Activated T-cell treated with anti-CD3 and anti-CD28 coated beads, Interleukin-2, amount 50 U/mL, for 1 hour (primary cell): ENCODE measurements around the gene LILRA2.
"Not testable (repeated sequence)": the region's sequence is repeated elsewhere in the genome, so short reads cannot be mapped to it uniquely, and the experiment has no call there.

ENCODE experiments used
- DNase-seq: peaks from one replicate; pipeline ENCODE4 v3.0.0-alpha.2; 2020

LILRA2 gene

GRCh38 chr19:54571715-54572615, 1.6 kb upstream of the LILRA2 start:
- not testable (repeated sequence) for DNase-seq

- DNase-seq = no peak
These were observed 786 bp upstream of the LILRA2 start for GRCh38 chr19:54572696-54573311.

GRCh38 chr19:54574051-54574450, 461 bp downstream of the LILRA2 start:
- DNase-seq = no peak

GRCh38 chr19:54574527-54575056, 1.0 kb downstream of the LILRA2 start:
- DNase-seq = no peak

- DNase-seq = not testable (repeated sequence)
These were observed 1.6 kb downstream of the LILRA2 start for GRCh38 chr19:54575205-54575604.

- DNase-seq = no peak
These were observed 2.9 kb downstream of the LILRA2 start for GRCh38 chr19:54576411-54576976.

- DNase-seq = no peak
These were observed 3.7 kb downstream of the LILRA2 start for GRCh38 chr19:54577334-54577733.

- DNase-seq = not testable (repeated sequence)
These were observed 4.7 kb downstream of the LILRA2 start for GRCh38 chr19:54578268-54578667.

- DNase-seq = no peak
These were observed 12.8 kb downstream of the LILRA2 start for GRCh38 chr19:54586397-54586796.

GRCh38 chr19:54587026-54587425, 13.4 kb downstream of the LILRA2 start:
- DNase-seq = no peak

- DNase-seq = not testable (repeated sequence)
These were observed 19.9 kb downstream of the LILRA2 start, which contains the start of gene LILRA1 for GRCh38 chr19:54593445-54593844. Gene LILRA1, plus strand, starts transcription at chr19:54593632. Its CDS starts 613 bp downstream, at chr19:54594245.

GRCh38 chr19:54593931-54594626, 20.5 kb downstream of the LILRA2 start:
- DNase-seq = not testable (repeated sequence)

- no peak for DNase-seq
These were observed 21.1 kb downstream of the LILRA2 start for GRCh38 chr19:54594737-54595136.

GRCh38 chr19:54595680-54596436, 22.3 kb downstream of the LILRA2 start:
- DNase-seq = not testable (repeated sequence)

- no peak for DNase-seq
These were observed 26.6 kb downstream of the LILRA2 start for GRCh38 chr19:54600212-54600611.

- DNase-seq = no peak
These were observed 32.6 kb downstream of the LILRA2 start for GRCh38 chr19:54606230-54606629.

GRCh38 chr19:54606891-54607784, 33.5 kb downstream of the LILRA2 start:
- DNase-seq = no peak

GRCh38 chr19:54607785-54608150, 34.2 kb downstream of the LILRA2 start:
- DNase-seq = no peak

GRCh38 chr19:54608205-54608604, 34.6 kb downstream of the LILRA2 start:
- no peak for DNase-seq

GRCh38 chr19:54608792-54609191, 35.2 kb downstream of the LILRA2 start:
- no peak for DNase-seq

GRCh38 chr19:54609356-54609791, 35.8 kb downstream of the LILRA2 start:
- no peak for DNase-seq
